GM23338 (cell line): ENCODE data around the gene MITF. TPM values are rescaled to one million over a fixed set of nuclear protein-coding genes. Genes with fewer than 3 reads are reported as not detected.

ENCODE experiments used
- ATAC-seq: fragments of 200-7000 bp; cut with Tn5 transposase; 3 replicates; pipeline ENCODE4 v1.9.1; 2020
- DNase-seq: peaks from one replicate; pipeline ENCODE4 v3.0.0-alpha.2; 2015; ENCODE audit warnings: low spot score
- H2AFZ ChIP-seq: fragments of 200-600 bp; sonication (generic); 2 replicates; pipeline ENCODE4 v1.8.0; 2016; ENCODE audit warnings: antibody characterized with exemption, mild to moderate bottlenecking, moderate library complexity
- H3F3A ChIP-seq: fragments of 200-600 bp; sonication (generic); replicated peaks from 2 replicates; pipeline ENCODE4 v1.8.0; 2017; ENCODE audit warnings: antibody characterized with exemption, mixed run types, low read depth
- H3K27ac ChIP-seq: fragments of 200-600 bp; sonication (generic); 2 replicates; pipeline ENCODE4 v1.6.1; 2016; ENCODE audit warnings: low read depth
- H3K27me3 ChIP-seq: fragments of 200-600 bp; sonication (generic); 2 replicates; pipeline ENCODE4 v1.8.0; 2016; ENCODE audit warnings: mild to moderate bottlenecking, mixed run types, moderate library complexity; ENCODE audit not compliant: insufficient read depth
- H3K36me3 ChIP-seq: fragments of 200-600 bp; sonication (generic); 2 replicates; pipeline ENCODE4 v1.8.0; 2016; ENCODE audit warnings: mild to moderate bottlenecking; ENCODE audit not compliant: insufficient read depth
- H3K4me1 ChIP-seq: fragments of 200-600 bp; sonication (generic); 2 replicates; pipeline ENCODE4 v1.8.0; 2016; ENCODE audit warnings: mild to moderate bottlenecking, moderate library complexity; ENCODE audit not compliant: insufficient read depth
- H3K4me2 ChIP-seq: fragments of 200-600 bp; sonication (generic); 2 replicates; pipeline ENCODE4 v1.7.1; 2017; ENCODE audit warnings: mixed run types
- H3K4me3 ChIP-seq: fragments of 200-600 bp; sonication (generic); 2 replicates; pipeline ENCODE4 v1.6.1; 2016; ENCODE audit warnings: mixed run types
- H3K79me2 ChIP-seq: fragments of 200-600 bp; sonication (generic); replicated peaks from 2 replicates; pipeline ENCODE4 v1.8.0; 2017; ENCODE audit warnings: mild to moderate bottlenecking; ENCODE audit not compliant: insufficient read depth
- H3K9me2 ChIP-seq: fragments of 200-600 bp; sonication (generic); 2 replicates; pipeline ENCODE4 v1.8.0; 2017; ENCODE audit not compliant: insufficient read depth
- H4K20me1 ChIP-seq: fragments of 200-600 bp; sonication (generic); replicated peaks from 2 replicates; pipeline ENCODE4 v1.8.0; 2017; ENCODE audit warnings: mild to moderate bottlenecking; ENCODE audit not compliant: insufficient read depth
- H3K27ac Mint-ChIP-seq: 2 replicates; pipeline ENCODE4 v1.8.0; 2020; ENCODE audit warnings: inconsistent platforms, mild to moderate bottlenecking, moderate library complexity, mixed read lengths
- H3K27me3 Mint-ChIP-seq: 3 replicates; pipeline ENCODE4 v1.8.0; 2022; ENCODE audit warnings: low read depth, mild to moderate bottlenecking, moderate library complexity, mixed read lengths, inconsistent platforms; ENCODE audit not compliant: insufficient read depth, poor library complexity
- H3K36me3 Mint-ChIP-seq: 3 replicates; pipeline ENCODE4 v1.8.0; 2021; ENCODE audit warnings: low read depth, mild to moderate bottlenecking, inconsistent platforms, moderate library complexity, mixed read lengths
- H3K4me1 Mint-ChIP-seq: 3 replicates; pipeline ENCODE4 v1.8.0; 2020; ENCODE audit warnings: mild to moderate bottlenecking, inconsistent platforms, mixed read lengths
- H3K4me3 Mint-ChIP-seq: 3 replicates; pipeline ENCODE4 v1.8.0; 2021; ENCODE audit warnings: moderate library complexity, mild to moderate bottlenecking, inconsistent platforms, mixed read lengths
- H3K9me3 Mint-ChIP-seq: 3 replicates; pipeline ENCODE4 v1.8.0; 2020; ENCODE audit warnings: moderate library complexity, mild to moderate bottlenecking, inconsistent platforms, mixed read lengths
- CREB1 ChIP-seq: fragments of 250-450 bp; sonication (Bioruptor Pico); IDR thresholded peaks from 2 replicates; pipeline ENCODE4 v1.5.0; 2020; ENCODE audit warnings: low read depth, mild to moderate bottlenecking, moderate library complexity
- EZH2 ChIP-seq: fragments of 200-600 bp; sonication (generic); IDR thresholded peaks from one replicate; pipeline ENCODE4 v1.8.0; 2017; ENCODE audit warnings: antibody characterized with exemption, mild to moderate bottlenecking, low read depth; ENCODE audit not compliant: unreplicated experiment
- EZH2phosphoT487 ChIP-seq: fragments of 200-600 bp; sonication (generic); IDR thresholded peaks from one replicate; pipeline ENCODE4 v1.8.1; 2018; ENCODE audit warnings: antibody characterized with exemption; ENCODE audit not compliant: unreplicated experiment
- JUNB ChIP-seq: IDR thresholded peaks from one replicate; pipeline ENCODE4 v1.6.1; 2016; ENCODE audit warnings: antibody characterized with exemption; ENCODE audit not compliant: unreplicated experiment
- NANOG ChIP-seq: IDR thresholded peaks from 2 replicates; pipeline ENCODE4 v1.6.1; 2016; ENCODE audit warnings: antibody characterized with exemption, borderline replicate concordance
- POLR2AphosphoS5 ChIP-seq: IDR thresholded peaks from 2 replicates; pipeline ENCODE4 v1.6.1; 2016; ENCODE audit warnings: antibody characterized with exemption, low read depth
- STAT1 ChIP-seq: IDR thresholded peaks from one replicate; pipeline ENCODE4 v1.6.1; 2016; ENCODE audit warnings: antibody characterized with exemption; ENCODE audit not compliant: unreplicated experiment
- ZNF114 ChIP-seq: fragments of 250-450 bp; sonication (Bioruptor Pico); IDR thresholded peaks from 2 replicates; pipeline ENCODE4 v1.5.0; 2020; ENCODE audit warnings: mild to moderate bottlenecking, moderate library complexity
- ZNF331 ChIP-seq: fragments of 250-450 bp; sonication (Bioruptor Pico); IDR thresholded peaks from 2 replicates; pipeline ENCODE4 v1.5.0; 2020; ENCODE audit warnings: low read depth, mild to moderate bottlenecking, moderate library complexity
- polyA plus RNA-seq: library from polyadenylated mRNA; unstranded; fragments of >200 nt; fragmentation: Nextera tagmentation; extraction: Ambion mirVana; gene quantifications from 2 replicates; pipeline ENCODE4 v1.2.1, GENCODE V29; 2016
- total RNA-seq: library from RNA; depleted of rRNA; stranded (reverse); fragments of >200 nt; shearing (Covaris generic); gene quantifications from 2 replicates; pipeline ENCODE4 v1.2.3, GENCODE V29; 2014
- TF ChIP-seq, protein P1 (sequence below): IDR thresholded peaks from 2 replicates; pipeline ENCODE4 v1.6.1; 2016; ENCODE audit warnings: antibody characterized with exemption
- TF ChIP-seq, protein P2 (sequence below), 2 experiments: fragments of 200-600 bp in 1 of 2; sonication (generic) in 1 of 2; conservative IDR thresholded peaks; 2 replicates each; pipeline versions ENCODE4 v1.5.1 to v1.6.1; 2016 to 2017; ENCODE audit warnings: antibody characterized with exemption in 2 of 2, low read depth in 2 of 2, mild to moderate bottlenecking in 2 of 2, moderate library complexity in 1 of 2
- TF ChIP-seq, protein P3 (sequence below): IDR thresholded peaks from one replicate; pipeline ENCODE4 v1.6.1; 2018; ENCODE audit warnings: antibody characterized with exemption; ENCODE audit not compliant: unreplicated experiment

The MITF gene
- total and polyA plus RNA-seq, 2 experiments from 2014 or later = 1.9 to 2.4 TPM

DNA sequence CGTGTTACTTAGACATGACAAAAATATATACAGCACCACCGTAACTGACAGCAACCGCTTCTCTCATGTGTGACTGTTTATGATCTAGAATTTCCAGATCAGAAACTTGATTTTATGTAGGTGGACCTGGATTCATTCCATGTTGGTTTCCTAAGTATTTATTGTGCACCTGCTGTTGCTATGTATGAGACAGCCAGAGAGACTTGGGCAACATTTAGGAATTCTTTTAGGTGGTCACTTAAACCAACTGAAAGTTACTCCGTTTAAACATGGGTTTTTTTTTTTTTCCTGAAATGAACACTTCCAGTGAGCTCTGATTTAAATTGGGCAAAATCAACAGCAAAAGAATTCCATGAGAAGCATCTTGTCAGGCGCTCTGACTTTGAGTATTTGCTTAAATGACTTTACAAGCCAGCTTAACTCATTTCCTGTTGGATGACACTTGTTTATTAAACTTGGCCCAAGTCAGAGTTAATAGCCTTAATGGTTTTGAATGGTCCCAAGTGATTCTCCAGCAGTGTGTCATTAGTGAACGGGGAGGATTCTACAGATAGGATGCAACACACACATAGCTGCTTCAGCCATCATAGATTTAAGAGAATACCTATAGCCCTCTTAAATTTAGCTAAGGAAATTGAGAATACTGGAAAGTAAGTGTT, 31.8 kb downstream of the MITF start:
- H3K27ac ChIP-seq = no peak overlapping the region
- H3K9me3 Mint-ChIP-seq = no peaks in the 10 kb centered on the region
- H3K79me2 ChIP-seq = no peaks in the 10 kb centered on the region
- TF ChIP-seq NANOG = no peak
- no peak for TF ChIP-seq ZNF331
- no peaks in the 10 kb centered on the region for H3K4me1 ChIP-seq
- H3K9me2 ChIP-seq = no peaks in the 10 kb centered on the region
- H3K4me3 Mint-ChIP-seq = no peak overlapping the region
- H2AFZ ChIP-seq = no peak overlapping the region
- peaks cover 7% of the 10 kb centered on the region for H3K4me1 Mint-ChIP-seq
- no peaks in the 10 kb centered on the region for H4K20me1 ChIP-seq
- H3K36me3 Mint-ChIP-seq = no peaks in the 10 kb centered on the region
- no peak overlapping the region for H3K4me3 ChIP-seq
- no peaks in the 10 kb centered on the region for H3K27me3 Mint-ChIP-seq
- ATAC-seq = no peak
- H3K4me2 ChIP-seq = no peak overlapping the region
- no peak overlapping the region for H3K27ac Mint-ChIP-seq
- DNase-seq = no peak
- H3K27me3 ChIP-seq = no peaks in the 10 kb centered on the region
- no peaks in the 10 kb centered on the region for H3F3A ChIP-seq
- no peaks in the 10 kb centered on the region for H3K36me3 ChIP-seq

DNA sequence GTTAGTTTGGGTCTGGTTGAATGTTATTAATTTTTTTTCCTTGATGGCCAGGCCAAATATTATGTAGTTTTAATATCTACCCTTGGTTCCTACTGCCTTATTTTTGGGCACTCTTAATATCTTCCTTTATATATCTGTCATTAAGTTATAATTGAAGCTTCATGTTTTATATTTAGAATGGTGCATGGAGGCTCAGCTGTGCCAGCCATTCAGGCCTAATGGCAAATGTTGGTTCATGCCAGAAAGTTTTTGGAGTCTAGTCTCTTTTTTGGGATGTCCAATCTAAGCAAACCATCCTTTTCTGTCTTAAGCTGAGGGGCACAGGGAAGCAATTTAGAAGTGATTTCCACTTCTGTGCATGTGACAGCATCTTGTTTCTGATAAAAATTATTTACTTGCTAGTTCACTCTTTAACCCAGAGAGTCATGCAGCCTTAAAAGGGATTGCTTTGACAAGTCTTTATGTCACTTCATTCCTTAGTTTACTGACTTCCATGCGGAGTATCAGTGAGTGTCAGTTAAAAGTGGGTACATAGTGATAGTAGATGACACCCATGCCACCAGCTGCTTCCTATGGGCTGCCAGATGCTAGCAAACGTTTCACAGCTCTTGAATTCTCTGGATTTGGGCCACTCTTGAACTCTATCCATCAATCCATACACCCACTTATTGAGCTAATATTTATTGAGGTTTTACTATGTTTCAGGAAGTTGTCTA, 33.0 kb downstream of the MITF start:
- Mint-ChIP-seq H3K27me3 (no peaks in the 10 kb centered on the region), H3K36me3 (no peaks in the 10 kb centered on the region), H3K4me3 (no peak overlapping the region), H3K4me1 (peaks cover 7% of the 10 kb centered on the region), H3K27ac (no peak overlapping the region), H3K9me3 (no peaks in the 10 kb centered on the region)
- Histone ChIP-seq H3K4me3 (no peak overlapping the region), H3K4me2 (no peak overlapping the region), H3K27ac (no peak overlapping the region), H3K27me3 (no peaks in the 10 kb centered on the region), H3K79me2 (no peaks in the 10 kb centered on the region), H3K9me2 (no peaks in the 10 kb centered on the region), H3K4me1 (no peaks in the 10 kb centered on the region), H3F3A (no peaks in the 10 kb centered on the region), H4K20me1 (no peaks in the 10 kb centered on the region), H3K36me3 (no peaks in the 10 kb centered on the region), H2AFZ (no peak overlapping the region)
- ATAC-seq = no peak
- no peak for DNase-seq
- no peak for TF ChIP-seq STAT1
- no peak for TF ChIP-seq POLR2AphosphoS5
- TF ChIP-seq, protein P1, sequence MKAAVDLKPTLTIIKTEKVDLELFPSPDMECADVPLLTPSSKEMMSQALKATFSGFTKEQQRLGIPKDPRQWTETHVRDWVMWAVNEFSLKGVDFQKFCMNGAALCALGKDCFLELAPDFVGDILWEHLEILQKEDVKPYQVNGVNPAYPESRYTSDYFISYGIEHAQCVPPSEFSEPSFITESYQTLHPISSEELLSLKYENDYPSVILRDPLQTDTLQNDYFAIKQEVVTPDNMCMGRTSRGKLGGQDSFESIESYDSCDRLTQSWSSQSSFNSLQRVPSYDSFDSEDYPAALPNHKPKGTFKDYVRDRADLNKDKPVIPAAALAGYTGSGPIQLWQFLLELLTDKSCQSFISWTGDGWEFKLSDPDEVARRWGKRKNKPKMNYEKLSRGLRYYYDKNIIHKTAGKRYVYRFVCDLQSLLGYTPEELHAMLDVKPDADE = no peak
- no peak for TF ChIP-seq EZH2
- no peak for TF ChIP-seq ZNF114 (CRISPR knock-in tag)
- TF ChIP-seq, protein P2, sequence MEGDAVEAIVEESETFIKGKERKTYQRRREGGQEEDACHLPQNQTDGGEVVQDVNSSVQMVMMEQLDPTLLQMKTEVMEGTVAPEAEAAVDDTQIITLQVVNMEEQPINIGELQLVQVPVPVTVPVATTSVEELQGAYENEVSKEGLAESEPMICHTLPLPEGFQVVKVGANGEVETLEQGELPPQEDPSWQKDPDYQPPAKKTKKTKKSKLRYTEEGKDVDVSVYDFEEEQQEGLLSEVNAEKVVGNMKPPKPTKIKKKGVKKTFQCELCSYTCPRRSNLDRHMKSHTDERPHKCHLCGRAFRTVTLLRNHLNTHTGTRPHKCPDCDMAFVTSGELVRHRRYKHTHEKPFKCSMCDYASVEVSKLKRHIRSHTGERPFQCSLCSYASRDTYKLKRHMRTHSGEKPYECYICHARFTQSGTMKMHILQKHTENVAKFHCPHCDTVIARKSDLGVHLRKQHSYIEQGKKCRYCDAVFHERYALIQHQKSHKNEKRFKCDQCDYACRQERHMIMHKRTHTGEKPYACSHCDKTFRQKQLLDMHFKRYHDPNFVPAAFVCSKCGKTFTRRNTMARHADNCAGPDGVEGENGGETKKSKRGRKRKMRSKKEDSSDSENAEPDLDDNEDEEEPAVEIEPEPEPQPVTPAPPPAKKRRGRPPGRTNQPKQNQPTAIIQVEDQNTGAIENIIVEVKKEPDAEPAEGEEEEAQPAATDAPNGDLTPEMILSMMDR (conservative IDR thresholded peaks at IDR 0.05; ENCODE audit: low read depth in 2 of 2) = no peak
- TF ChIP-seq ZNF331 = no peak
- no peak for TF ChIP-seq JUNB
- no peak for TF ChIP-seq EZH2phosphoT487
- no peak for TF ChIP-seq NANOG
- TF ChIP-seq CREB1 (CRISPR knock-in tag) = no peak
- TF ChIP-seq, protein P3, sequence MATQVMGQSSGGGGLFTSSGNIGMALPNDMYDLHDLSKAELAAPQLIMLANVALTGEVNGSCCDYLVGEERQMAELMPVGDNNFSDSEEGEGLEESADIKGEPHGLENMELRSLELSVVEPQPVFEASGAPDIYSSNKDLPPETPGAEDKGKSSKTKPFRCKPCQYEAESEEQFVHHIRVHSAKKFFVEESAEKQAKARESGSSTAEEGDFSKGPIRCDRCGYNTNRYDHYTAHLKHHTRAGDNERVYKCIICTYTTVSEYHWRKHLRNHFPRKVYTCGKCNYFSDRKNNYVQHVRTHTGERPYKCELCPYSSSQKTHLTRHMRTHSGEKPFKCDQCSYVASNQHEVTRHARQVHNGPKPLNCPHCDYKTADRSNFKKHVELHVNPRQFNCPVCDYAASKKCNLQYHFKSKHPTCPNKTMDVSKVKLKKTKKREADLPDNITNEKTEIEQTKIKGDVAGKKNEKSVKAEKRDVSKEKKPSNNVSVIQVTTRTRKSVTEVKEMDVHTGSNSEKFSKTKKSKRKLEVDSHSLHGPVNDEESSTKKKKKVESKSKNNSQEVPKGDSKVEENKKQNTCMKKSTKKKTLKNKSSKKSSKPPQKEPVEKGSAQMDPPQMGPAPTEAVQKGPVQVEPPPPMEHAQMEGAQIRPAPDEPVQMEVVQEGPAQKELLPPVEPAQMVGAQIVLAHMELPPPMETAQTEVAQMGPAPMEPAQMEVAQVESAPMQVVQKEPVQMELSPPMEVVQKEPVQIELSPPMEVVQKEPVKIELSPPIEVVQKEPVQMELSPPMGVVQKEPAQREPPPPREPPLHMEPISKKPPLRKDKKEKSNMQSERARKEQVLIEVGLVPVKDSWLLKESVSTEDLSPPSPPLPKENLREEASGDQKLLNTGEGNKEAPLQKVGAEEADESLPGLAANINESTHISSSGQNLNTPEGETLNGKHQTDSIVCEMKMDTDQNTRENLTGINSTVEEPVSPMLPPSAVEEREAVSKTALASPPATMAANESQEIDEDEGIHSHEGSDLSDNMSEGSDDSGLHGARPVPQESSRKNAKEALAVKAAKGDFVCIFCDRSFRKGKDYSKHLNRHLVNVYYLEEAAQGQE = no peak
